GM11168 (cell line): ENCODE results near the gene ICAM5.

Source experiments
- in situ Hi-C: fragments of 300-500 bp; cut with MboI; formaldehyde crosslinking; loops from one replicate; pipeline ENCODE4 v1.12.0; 2022; ENCODE audit warnings: low sequenced_read_pairs; ENCODE audit not compliant: unreplicated experiment

ICAM5 gene

GRCh38 chr19:10289836-10290356, at the start of gene ICAM5:
ICAM5 (plus strand) TSS chr19:10289952; CDS start chr19:10290044, 92 bp downstream.
- in situ Hi-C loops, result no loop called here

GRCh38 chr19:10241826-10242449, 47.8 kb upstream of the ICAM5 start:
- in situ Hi-C loops, result loop anchor here (25.0 kb wide), 1 partner anchor 305 kb away; the partner anchor contains the start of gene OLFM2

- in situ Hi-C loops, result loop anchor here (25.0 kb wide), 1 partner anchor 306 kb away; the partner anchor contains the start of gene OLFM2
Measured at GRCh38 chr19:10243606-10244005, 46.1 kb upstream of the ICAM5 start.

- in situ Hi-C loops, result loop anchor here (25.0 kb wide), 1 partner anchor 308 kb away; the partner anchor contains the start of gene OLFM2
Measured at GRCh38 chr19:10245189-10245939, 44.4 kb upstream of the ICAM5 start.

- in situ Hi-C loops, result loop anchor here (25.0 kb wide), 1 partner anchor 309 kb away; the partner anchor contains the start of gene OLFM2
Measured at GRCh38 chr19:10246511-10246910, 43.2 kb upstream of the ICAM5 start.

GRCh38 chr19:10251792-10252694, 37.7 kb upstream of the ICAM5 start, which contains the start of gene MRPL4:
MRPL4 (plus strand) TSS chr19:10252214; CDS start chr19:10252254, 40 bp downstream.
- in situ Hi-C loops, result no loop called here

- in situ Hi-C loops, result no loop called here
Measured at GRCh38 chr19:10252707-10253106, 37.0 kb upstream of the ICAM5 start.

- in situ Hi-C loops, result no loop called here
Measured at GRCh38 chr19:10254244-10254643, 35.5 kb upstream of the ICAM5 start.

GRCh38 chr19:10255358-10255757, 34.4 kb upstream of the ICAM5 start:
- in situ Hi-C loops, result no loop called here

- in situ Hi-C loops, result no loop called here
Measured at GRCh38 chr19:10256551-10256950, 33.2 kb upstream of the ICAM5 start.

- in situ Hi-C loops, result no loop called here
Measured at GRCh38 chr19:10256970-10257615, 32.7 kb upstream of the ICAM5 start.

GRCh38 chr19:10258080-10258710, 31.6 kb upstream of the ICAM5 start:
- in situ Hi-C loops, result no loop called here

GRCh38 chr19:10259162-10259905, 30.4 kb upstream of the ICAM5 start:
- in situ Hi-C loops, result no loop called here

GRCh38 chr19:10260141-10260584, 29.6 kb upstream of the ICAM5 start:
- in situ Hi-C loops, result no loop called here

GRCh38 chr19:10262771-10263170, 27.0 kb upstream of the ICAM5 start:
- in situ Hi-C loops, result no loop called here

GRCh38 chr19:10266706-10267105, 23.0 kb upstream of the ICAM5 start:
- in situ Hi-C loops, result loop anchor here (5.0 kb wide), 1 partner anchor 41 kb away; the partner anchor contains the start of gene ZGLP1

- in situ Hi-C loops, result loop anchor here (5.0 kb wide), 1 partner anchor 39 kb away; the partner anchor contains the start of gene ZGLP1
Measured at GRCh38 chr19:10268071-10268470, 21.7 kb upstream of the ICAM5 start.
